Activated T-cell treated with anti-CD3 and anti-CD28 coated beads for 1 hour (primary cell): ENCODE data around the gene NPSR1.
"Not testable (repeated sequence)": the region's sequence is repeated elsewhere in the genome, so short reads cannot be mapped to it uniquely, and the experiment has no call there.

ENCODE experiments used
- DNase-seq: peaks from one replicate; pipeline ENCODE4 v3.0.0-alpha.2; 2020; ENCODE audit warnings: low read depth

The NPSR1 gene

DNA sequence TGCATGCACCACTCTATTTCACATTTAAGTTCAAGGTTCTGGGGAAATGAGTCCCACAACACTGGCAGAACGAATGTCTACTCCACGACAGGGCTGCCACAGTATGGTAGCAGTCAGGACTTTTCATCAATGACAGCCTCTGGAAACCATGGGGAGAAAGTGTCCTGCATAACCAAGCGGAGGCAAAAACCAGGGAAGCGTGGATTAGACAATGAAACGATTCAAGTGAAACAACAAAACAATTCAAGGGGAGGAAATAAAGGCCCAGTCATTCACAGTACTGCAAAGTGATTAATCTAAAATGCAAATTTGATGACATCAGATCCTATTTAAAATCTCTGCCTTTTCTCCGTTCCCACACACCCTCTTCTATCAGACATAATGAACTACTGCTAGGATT is 211.0 kb downstream of the NPSR1 start:
- DNase-seq: no peak

DNA sequence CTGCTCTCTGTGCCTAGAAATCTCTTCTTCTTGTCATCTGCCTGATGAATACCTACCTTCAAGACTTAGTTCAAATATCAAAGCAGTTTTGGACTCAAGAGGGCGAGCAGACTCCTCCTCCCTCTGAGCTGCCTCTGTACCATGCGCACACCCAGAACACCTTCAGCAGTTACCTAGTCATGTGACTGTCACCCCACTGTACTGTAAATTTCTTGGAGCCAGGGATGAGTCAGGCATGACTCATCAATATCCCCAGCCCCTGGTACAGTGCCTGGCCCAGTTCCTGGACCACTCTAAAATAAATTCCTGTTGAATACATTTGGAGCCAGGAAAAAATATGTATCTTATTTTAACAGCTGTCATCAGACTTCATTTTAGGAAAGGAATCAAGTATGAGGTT is 212.0 kb downstream of the NPSR1 start:
- DNase-seq: not testable (repeated sequence)

DNA sequence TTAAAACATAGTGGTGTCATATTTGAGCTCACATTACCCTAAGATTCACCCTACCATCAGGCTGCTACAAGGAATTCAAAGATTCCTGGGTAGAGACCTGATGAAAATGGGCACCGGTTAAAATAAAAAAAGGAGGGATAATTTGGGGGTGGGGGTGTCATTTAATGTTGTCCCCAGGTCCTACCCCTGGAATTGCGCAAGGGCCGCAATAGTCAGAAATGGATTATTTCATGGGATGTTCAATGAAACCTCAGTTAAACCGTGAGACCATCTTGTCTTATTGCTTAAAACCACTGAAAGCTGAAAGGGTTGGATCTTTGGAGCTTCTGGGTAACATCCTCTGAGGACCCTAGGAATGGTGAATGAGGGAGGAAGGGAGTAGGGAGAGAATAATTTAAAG is 216.3 kb downstream of the NPSR1 start:
- not testable (repeated sequence) for DNase-seq

DNA sequence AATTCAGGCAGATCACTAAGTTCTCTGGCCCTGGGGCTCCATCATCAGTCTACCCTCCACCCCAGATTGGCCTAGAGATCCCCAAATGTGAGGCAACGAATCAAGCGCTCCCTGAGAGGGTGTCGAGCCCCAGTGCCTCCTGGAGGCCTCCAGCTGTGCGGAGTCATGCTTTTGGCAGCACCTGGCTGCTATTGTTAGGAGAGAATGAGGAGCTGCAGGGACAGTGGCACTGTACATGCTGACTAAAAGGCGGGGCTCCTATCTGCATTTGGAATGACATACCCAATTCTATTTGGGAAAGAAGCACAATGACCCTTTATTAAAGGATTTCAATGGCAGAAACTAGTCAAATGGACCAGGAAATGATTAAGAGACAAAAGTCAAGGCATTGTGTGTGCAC is 217.5 kb downstream of the NPSR1 start:
- DNase-seq: no peak

DNA sequence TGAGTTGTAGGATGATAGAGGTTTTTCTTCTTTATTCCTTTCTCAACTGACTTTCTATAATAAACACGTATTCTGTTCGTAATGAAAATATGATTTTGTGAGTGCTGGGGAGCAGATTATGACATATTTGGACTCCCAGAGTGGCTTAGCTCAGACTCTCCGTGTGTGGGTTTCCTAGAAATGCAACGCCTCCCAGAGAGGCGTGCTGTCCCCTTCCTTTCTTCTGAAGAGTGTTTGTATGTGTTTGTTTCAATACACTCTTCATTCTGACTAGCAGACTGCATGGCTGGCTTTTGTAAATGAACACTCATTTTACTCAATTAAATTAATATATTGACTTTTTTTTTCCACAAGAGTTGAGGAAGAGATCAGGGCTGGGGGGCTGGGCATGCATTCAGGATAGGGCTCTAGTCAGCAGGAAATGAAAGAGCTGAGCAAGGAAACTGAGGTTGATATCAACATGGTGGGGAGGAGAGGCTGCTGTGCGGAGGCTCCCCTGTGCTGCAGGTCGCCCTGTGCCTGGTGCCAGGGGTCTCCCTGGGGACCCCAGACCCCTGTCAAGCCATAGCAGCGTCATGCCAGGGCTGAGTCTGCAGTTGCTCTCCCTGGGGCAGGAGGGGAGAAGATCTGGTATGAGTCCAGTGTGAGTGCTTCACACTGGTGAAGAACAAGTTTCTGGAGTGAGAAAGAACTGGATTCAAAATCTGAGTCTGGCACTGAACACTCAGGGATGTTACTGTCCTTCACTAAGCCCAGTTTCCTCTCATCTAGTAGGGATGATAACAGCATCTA is 221.1 kb downstream of the NPSR1 start:
- DNase-seq: not testable (repeated sequence)

DNA sequence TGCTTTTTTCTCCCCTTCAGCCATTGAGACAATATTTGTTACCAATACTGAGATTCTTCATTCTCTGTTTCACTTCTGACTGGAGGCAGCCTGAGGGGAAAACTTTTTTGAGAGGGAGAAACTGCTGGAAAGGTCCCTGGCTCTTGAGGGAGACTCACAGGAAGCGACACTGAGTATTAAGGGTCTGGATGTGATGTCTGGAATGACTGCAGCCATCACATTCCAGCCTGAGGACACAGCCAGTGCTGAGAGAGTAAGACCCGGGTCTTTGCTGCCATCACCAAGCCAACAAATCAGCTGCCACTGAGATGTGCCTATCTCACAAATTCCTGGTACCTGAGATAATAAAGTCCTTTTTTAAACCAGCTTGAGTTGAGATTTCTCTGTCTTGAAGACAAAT is 221.9 kb downstream of the NPSR1 start:
- DNase-seq: no peak

DNA sequence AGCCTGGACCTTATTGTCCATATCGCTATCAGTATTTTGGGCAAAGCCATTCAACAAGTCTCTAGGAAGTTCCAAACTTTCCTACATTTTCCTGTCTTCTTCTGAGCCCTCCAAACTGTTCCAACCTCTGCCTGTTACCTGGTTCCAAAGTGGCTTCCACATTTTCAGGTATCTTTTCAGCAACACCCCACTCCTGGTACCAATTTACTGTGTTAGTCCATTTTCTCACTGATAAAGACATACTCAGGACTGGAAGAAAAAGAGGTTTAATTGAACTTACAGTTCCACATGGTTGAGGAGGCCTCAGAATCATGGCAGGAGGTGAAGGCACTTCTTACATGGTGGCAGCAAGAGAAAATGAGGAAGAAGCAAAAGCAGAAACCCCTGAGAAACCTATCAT is 225.8 kb downstream of the NPSR1 start:
- not testable (repeated sequence) for DNase-seq

DNA sequence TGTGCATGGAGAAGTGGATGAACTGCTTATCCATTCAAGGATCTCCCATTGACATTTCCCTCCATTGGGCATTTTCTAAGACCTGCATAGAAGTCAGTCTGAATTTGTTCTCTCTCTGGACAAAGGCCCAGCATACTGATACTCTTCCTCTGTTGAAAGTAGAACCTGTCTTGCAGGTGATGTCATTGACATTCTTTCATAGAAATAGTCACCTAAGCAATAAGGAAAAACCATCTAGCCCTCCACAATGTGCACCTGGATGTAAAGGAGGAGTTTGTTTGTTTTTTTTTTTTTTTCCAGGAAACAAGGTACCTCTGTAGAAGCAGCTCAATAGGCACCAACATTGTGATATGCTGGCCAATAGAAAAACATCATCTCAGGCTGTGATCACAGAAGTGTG is 228.8 kb downstream of the NPSR1 start:
- no peak for DNase-seq

DNA sequence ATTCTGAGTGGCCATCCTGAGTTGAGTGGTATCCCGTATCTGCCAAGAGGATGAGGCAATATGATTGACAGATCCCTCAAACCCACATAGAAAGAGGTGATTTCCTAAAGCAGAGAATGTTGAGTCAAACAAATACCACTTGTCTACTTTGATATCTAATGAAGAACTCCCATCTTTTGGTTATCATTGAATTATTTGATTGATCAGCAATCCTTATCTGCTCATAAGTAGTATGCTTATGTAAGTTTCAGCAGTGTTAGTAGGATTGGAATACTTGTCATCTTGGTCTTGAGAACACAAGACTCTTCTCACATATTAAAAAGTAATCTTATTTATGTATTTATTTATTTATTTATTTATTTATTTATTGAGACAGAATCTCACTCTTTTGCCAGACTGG is 231.9 kb downstream of the NPSR1 start:
- DNase-seq: no peak

DNA sequence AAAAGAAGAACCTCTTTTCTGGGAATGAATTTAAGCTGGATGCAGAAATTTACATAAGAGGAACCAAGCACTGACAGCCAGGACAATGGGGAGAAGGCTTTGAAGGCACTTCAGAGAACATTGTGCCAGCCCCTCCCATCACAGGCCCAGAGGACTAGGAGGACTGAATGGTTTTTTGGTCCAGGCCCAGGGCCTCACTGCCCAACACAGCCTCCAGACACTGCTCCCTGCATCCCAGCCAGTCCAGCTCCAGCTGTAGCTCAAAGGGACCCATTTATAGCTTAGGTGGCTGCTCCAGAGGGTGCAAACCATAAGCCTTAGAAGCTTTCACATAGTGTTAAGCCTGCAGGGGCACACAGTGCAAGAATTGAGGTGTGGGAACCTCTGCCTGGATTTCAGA is 237.2 kb downstream of the NPSR1 start:
- DNase-seq: no peak
